Upper lobe of right lung (tissue), 1 donor: ENCODE data around the gene ICAM4. TPM values are rescaled to one million over a fixed set of nuclear protein-coding genes. Genes with fewer than 3 reads are reported as not detected.
"Not testable (repeated sequence)": the region's sequence is repeated elsewhere in the genome, so short reads cannot be mapped to it uniquely, and the experiment has no call there.

Experiments
- ATAC-seq: fragments of 200-7000 bp; cut with Tn5 transposase; one replicate; pipeline ENCODE4 v1.9.1; 2020; ENCODE audit warnings: mild to moderate bottlenecking, moderate library complexity
- DNase-seq: peaks from one replicate; pipeline ENCODE4 v3.0.0-alpha.2; 2020
- H3K27ac ChIP-seq: fragments of 200-600 bp; one replicate; pipeline ENCODE4 v1.8.0; 2022
- H3K27me3 ChIP-seq: fragments of 200-600 bp; one replicate; pipeline ENCODE4 v1.8.0; 2022; ENCODE audit warnings: mild to moderate bottlenecking
- H3K36me3 ChIP-seq: fragments of 200-600 bp; one replicate; pipeline ENCODE4 v1.8.0; 2022
- H3K4me1 ChIP-seq: fragments of 200-600 bp; one replicate; pipeline ENCODE4 v1.8.0; 2022
- H3K4me3 ChIP-seq: fragments of 200-600 bp; one replicate; pipeline ENCODE4 v1.8.0; 2022; ENCODE audit warnings: mild to moderate bottlenecking
- H3K9me3 ChIP-seq: fragments of 200-600 bp; one replicate; pipeline ENCODE4 v1.8.0; 2022
- intact Hi-C: fragments of 100-400 bp; cut with DNase I; formaldehyde crosslinking; loops from one replicate; pipeline ENCODE4 v1.11.0; 2022
- long read RNA-seq: library from polyadenylated mRNA; unstranded; transcript quantifications from one replicate; pipeline ENCODE4 v2.0.0, GENCODE V29; 2021
- total RNA-seq: library from RNA; stranded (reverse); fragmentation: NEBNext Ultra II Directional; extraction: Animal tissue kit (Norgen Biotek cat#: 25700); gene quantifications from one replicate; pipeline ENCODE4 v1.2.1, GENCODE V29; 2021
- TF ChIP-seq, protein P1 (sequence below): fragments of 200-600 bp; IDR thresholded peaks from one replicate; pipeline ENCODE4 v1.8.0; 2022; ENCODE audit warnings: antibody characterized with exemption
- donor health status: DM: no; HTN: yes; CAD: no; lungs with severe emphysema.

ICAM4 gene, protein sequence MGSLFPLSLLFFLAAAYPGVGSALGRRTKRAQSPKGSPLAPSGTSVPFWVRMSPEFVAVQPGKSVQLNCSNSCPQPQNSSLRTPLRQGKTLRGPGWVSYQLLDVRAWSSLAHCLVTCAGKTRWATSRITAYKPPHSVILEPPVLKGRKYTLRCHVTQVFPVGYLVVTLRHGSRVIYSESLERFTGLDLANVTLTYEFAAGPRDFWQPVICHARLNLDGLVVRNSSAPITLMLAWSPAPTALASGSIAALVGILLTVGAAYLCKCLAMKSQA
- total RNA-seq: 11.1 TPM
- long read RNA-seq, transcript ICAM4-202 (3 exons, 1,278 nt): major isoform, 14 of 17 reads
- long read RNA-seq, partial matches to known transcripts: 1 of 17 reads
- long read RNA-seq, other reads (novel, unspliced or antisense): 0 of 17 reads

DNA sequence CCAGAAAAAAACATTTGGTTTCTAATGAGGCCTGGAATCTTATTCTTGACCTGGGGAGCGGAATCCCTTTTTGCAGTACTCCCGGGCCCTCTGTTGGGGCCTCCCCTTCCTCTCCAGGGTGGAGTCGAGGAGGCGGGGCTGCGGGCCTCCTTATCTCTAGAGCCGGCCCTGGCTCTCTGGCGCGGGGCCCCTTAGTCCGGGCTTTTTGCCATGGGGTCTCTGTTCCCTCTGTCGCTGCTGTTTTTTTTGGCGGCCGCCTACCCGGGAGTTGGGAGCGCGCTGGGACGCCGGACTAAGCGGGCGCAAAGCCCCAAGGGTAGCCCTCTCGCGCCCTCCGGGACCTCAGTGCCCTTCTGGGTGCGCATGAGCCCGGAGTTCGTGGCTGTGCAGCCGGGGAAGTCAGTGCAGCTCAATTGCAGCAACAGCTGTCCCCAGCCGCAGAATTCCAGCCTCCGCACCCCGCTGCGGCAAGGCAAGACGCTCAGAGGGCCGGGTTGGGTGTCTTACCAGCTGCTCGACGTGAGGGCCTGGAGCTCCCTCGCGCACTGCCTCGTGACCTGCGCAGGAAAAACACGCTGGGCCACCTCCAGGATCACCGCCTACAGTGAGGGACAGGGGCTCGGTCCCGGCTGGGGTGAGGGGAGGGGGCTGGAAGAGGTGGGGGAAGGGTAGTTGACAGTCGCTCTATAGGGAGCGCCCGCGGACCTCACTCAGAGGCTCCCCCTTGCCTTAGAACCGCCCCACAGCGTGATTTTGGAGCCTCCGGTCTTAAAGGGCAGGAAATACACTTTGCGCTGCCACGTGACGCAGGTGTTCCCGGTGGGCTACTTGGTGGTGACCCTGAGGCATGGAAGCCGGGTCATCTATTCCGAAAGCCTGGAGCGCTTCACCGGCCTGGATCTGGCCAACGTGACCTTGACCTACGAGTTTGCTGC, at the start of gene ICAM4:
TSS of gene ICAM4 (plus strand) at position 153 of the 935 bp plus-strand sequence. CDS start at position 211, 58 bp downstream.
- ATAC-seq (peak; percentile 40), DNase-seq (peak; percentile 89)
- Histone ChIP-seq H3K27me3 (peaks cover 12% of the 10 kb centered on the region), H3K9me3 (no peaks in the 10 kb centered on the region), H3K36me3 (peaks cover 42% of the 10 kb centered on the region), H3K27ac (peak within 1 kb of the TSS; percentile 55), H3K4me1 (peaks cover 79% of the 10 kb centered on the region), H3K4me3 (peak within 1 kb of the TSS; percentile 28)
- intact Hi-C loops: no loop called here
- TF ChIP-seq, protein P1, sequence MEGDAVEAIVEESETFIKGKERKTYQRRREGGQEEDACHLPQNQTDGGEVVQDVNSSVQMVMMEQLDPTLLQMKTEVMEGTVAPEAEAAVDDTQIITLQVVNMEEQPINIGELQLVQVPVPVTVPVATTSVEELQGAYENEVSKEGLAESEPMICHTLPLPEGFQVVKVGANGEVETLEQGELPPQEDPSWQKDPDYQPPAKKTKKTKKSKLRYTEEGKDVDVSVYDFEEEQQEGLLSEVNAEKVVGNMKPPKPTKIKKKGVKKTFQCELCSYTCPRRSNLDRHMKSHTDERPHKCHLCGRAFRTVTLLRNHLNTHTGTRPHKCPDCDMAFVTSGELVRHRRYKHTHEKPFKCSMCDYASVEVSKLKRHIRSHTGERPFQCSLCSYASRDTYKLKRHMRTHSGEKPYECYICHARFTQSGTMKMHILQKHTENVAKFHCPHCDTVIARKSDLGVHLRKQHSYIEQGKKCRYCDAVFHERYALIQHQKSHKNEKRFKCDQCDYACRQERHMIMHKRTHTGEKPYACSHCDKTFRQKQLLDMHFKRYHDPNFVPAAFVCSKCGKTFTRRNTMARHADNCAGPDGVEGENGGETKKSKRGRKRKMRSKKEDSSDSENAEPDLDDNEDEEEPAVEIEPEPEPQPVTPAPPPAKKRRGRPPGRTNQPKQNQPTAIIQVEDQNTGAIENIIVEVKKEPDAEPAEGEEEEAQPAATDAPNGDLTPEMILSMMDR: no peak

DNA sequence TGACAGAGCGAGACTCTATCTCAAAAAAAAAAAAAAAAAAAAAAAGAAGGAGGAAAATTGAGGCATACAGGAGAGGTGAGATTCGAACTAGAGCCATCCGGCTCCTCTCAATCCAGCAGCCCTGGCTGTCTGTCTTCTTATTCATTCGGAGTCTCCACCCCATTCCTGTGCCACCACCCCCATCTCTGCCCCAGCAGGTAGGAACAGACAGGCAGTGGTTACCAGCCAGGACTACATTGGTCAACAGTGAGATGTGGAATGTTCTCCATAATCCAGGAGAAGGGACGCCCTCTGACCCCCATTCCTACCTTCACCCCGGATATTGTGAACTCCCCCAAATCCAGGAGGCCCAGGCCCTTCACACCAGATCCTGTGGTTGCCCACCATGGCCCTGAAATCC, 49.1 kb upstream of the ICAM4 start:
- Histone ChIP-seq H3K36me3 (no peaks in the 10 kb centered on the region), H3K9me3 (no peaks in the 10 kb centered on the region), H3K27ac (peak overlapping the region; percentile 83), H3K27me3 (no peaks in the 10 kb centered on the region), H3K4me1 (peaks cover 27% of the 10 kb centered on the region), H3K4me3 (no peak overlapping the region)
- TF ChIP-seq, protein P1: no peak
- DNase-seq (no peak), ATAC-seq (peak; percentile 45)
- intact Hi-C loops: no loop called here

DNA sequence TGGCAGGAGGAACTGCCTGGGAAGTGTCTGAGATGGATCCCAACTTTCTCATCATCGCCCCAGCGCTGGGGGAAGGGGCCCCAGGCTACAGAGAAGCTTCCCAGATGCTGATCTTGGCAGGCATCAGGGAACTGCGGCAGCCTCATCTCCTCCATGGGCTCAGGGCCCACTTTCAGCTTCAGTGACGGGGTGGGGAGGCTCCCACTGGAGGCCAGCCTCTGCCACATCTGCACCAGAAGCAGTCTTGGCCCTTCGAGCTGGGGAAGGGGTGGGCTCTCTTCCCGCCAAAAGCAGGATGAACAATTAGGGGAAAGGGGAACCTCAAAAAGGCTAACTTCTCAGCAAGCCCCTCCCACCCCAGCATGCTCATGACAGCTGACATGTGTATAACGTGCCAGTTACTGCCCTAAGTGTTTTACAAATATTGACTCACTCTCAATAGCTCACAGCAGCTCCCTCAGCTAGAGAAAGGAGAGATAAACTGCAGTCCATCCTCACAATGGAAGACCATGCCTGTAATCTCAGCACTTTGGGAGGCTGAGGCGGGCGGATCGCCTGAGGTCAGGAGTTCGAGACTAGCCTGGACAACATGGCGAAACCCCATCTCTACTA, 48.5 kb upstream of the ICAM4 start:
- no peaks in the 10 kb centered on the region for H3K9me3 ChIP-seq
- H3K4me3 ChIP-seq: no peak overlapping the region
- H3K36me3 ChIP-seq: no peaks in the 10 kb centered on the region
- TF ChIP-seq, protein P1: no peak
- H3K27me3 ChIP-seq: no peaks in the 10 kb centered on the region
- H3K4me1 ChIP-seq: peaks cover 27% of the 10 kb centered on the region
- peak; percentile 85 for ATAC-seq
- H3K27ac ChIP-seq: peak overlapping the region; percentile 83
- intact Hi-C loops: no loop called here
- DNase-seq: peak; percentile 75

DNA sequence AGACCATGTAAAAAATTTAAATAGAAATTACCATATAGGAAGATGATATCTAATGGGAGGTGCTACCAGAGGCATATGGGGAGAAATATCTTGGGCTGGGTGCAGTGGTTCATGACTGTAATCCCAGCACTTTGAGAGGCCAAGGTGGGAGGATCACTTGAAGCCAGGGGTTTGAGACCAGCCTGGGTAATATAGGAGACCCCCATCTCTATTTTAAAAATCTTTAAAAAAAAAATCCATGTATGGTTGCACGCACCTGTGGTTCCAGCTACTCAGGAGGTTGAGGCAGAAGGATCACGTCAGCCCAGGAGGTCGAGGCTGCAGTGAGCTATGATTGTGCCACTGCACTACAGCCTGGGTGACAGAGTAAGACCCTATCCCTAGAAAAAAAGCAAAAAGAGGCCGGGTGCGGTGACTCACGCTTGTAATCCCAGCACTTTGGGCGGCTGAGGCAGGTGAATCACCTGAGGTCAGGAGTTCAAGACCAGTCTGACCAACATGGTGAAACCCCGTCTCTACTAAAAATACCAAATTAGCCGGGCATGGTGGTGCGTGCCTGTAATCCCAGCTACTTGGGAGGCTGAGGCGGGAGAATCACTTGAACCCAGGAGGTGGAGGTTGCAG, 44.8 kb upstream of the ICAM4 start:
- H3K36me3 ChIP-seq, DNase-seq, H3K9me3 ChIP-seq, H3K27ac ChIP-seq, intact Hi-C loops, ATAC-seq, H3K27me3 ChIP-seq, H3K4me3 ChIP-seq: not testable (repeated sequence)
- H3K4me1 ChIP-seq: peaks cover 10% of the 10 kb centered on the region

DNA sequence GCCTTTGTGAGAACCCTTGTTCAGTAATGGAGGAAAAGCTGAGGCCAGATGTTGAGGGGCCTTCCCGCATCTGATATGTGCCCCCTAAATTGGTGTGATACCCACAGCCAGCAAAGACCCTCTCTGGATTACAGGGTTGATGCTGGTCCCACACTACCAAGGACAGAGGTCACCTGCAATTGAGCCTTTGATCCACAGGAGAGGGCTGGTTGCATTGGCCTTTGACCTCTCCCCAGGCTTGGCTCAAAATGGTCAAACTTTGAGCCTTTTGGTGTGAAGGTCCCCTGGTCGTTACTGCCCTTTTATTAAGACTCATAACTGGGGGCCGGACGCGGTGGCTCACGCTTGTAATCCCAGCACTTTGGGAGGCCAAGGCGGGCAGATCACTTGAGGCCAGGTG, 43.1 kb upstream of the ICAM4 start:
- no peak for ATAC-seq
- DNase-seq: no peak
- Histone ChIP-seq H3K4me3 (no peak overlapping the region), H3K27me3 (no peaks in the 10 kb centered on the region), H3K4me1 (no peaks in the 10 kb centered on the region), H3K27ac (no peak overlapping the region), H3K9me3 (no peaks in the 10 kb centered on the region), H3K36me3 (no peaks in the 10 kb centered on the region)
- TF ChIP-seq, protein P1: no peak
- intact Hi-C loops: no loop called here
